ENCODE measurements around the gene GADL1. TPM values are rescaled to one million over a fixed set of nuclear protein-coding genes. Genes with fewer than 3 reads are reported as not detected.
A peak's percentile ranks its signal among the peaks of the same experiment; 100 is the strongest.

GADL1 gene
- total RNA-seq, 1 experiment from 2014 or later, result 0.02 TPM

DNA sequence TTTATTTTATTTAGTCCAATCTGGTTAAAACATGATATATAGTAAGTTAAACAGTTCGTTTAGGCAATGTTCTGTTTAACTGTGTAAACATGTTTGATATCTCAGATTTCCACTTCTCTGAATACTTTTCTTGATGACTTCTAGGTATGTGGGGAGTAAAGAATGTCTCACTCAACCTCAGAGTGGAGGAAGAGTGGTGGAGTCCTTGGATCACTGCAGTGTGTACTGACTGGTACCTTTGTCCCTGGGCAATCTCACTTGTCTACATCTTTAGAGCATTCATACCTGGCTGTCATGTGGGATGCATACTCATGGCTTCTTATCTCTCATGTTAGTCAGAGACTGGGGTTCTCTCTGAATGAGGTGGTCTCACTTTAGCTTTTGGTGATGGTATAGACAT lies 15.6 kb downstream of the GADL1 start:
- DNase-seq (ENCODE audit: low read depth), result no peak

DNA sequence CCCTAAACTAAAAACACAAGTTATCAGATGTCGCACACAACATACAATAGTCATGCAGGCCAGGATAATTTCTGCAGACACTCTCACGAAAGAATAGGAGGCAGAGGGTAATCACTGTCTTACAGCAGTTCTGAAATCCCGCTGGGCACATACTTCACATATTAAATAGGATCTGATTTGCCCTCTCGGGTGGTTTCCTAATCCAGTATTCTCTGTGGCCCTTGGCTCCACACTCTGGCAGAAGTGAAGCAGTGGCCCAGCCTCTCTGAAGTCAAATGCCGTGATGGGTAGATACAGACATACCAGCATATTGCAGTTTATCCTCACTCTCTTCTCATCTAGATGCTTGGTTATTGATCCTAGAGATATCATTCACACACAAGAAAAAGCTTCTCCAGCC lies 19.0 kb downstream of the GADL1 start:
- no peak for DNase-seq (ENCODE audit: low read depth)

DNA sequence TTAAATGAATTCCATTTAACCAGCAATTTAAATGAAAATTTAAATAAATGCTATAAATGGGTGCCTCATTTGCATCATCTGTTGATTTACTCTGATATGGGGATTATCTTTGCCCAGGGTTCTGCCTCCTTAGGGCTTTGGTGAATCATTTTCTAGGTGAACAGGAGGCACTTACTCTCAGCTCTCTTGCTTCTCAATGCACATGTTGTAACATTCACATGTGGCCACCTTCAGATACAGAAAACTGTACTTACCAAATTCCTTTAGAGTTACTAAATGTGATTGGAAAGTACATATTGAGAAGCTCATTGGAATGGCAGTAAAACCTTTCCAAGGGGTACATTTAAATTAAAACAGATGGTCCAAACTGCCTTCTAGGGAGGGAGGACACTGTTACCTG lies 20.8 kb downstream of the GADL1 start:
- no peak for DNase-seq (ENCODE audit: low read depth)

DNA sequence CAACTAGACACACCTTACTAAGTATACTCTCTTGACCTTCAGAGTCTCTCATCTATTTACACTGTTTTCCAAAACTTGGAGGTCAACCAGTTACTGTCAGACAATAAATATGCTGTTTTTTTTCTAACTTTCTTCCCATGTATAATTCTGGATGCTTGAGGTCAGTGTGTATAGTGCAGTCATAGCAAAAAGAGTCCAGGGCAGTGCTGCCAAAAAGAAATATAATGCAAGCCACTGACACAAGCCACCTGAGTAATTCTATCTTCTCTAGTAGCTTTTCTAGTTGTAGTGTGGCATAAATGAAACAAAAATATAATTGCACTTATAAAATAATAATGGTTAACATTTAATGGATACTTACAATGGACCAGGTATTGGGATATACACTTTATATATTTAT lies 21.6 kb downstream of the GADL1 start:
- DNase-seq (ENCODE audit: low read depth), result no peak

DNA sequence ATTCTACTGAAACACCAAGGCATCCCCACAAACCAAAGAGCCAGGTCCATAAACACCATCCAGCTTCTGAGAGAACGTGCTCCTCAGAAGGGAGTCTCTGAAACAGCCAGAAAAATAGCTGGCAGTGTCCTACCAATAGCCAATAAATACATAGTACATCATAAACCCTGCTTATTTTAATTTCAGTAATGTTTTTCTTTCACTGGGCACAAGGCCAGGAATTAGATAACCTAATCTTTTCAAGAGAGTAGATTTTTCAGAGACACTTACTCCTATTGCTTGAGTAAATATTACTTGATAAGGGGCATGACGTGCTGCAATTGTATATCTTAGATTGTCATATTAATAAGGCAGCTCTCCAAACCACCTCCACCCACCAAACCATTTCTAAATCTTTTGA lies 22.7 kb downstream of the GADL1 start:
- no peak for DNase-seq (ENCODE audit: low read depth)

DNA sequence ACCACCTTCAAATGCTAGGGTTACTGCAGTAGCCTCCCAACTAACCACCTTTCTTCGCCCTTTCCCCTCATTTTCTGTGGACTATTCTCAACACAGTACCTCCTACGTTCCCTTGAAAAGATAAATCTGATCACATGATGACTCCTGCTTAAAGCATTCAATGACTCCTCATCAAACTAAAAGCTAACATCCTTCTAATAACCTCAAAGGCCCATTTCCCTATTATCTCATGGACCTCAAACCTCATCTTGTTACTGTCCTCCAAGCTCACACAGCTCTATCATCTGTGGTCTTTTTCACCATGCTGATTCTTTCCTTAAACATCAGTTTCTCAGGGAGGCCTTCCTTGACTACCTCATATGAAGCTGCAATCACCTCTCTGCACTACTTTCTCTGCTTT lies 29.6 kb downstream of the GADL1 start:
- no peak for DNase-seq (ENCODE audit: low read depth)

DNA sequence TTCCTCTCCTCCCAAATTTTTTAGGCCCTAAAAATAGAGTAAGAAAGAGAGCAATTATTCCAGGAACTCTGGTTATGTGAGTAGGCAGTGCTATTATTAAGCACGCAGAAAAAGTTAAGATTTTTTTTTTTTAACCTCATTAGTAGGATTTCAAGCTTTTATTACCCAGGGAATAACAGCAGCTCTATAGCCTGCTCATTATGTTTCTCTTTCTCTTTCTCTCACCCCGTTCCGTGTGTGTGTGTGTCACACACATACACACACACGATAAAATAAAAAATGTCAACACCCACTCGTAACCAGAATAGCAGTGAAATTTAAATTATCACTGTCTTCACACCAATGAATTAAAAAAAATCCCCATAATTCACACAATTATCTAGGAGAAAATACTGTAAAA lies 30.3 kb downstream of the GADL1 start:
- DNase-seq (ENCODE audit: low read depth), result no peak

DNA sequence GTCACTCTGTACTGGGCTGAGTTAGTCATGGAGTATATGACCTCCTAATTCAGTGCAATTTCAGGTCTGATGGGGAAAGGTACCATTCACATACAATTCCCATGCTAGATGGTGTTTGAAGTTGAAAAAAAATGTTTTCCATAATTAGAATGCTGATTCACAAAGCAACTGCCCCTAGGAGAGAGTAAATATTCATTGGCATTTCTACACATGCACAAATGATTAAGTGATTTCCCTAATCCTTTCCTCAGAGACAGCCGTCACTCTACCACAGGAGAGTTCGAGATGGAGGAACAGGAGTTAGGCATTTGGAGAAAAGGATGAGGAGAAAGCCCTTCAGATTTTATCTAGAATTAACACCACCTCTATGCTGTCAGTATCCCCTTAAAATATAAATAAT lies 32.5 kb downstream of the GADL1 start:
- DNase-seq (ENCODE audit: low read depth), result no peak

DNA sequence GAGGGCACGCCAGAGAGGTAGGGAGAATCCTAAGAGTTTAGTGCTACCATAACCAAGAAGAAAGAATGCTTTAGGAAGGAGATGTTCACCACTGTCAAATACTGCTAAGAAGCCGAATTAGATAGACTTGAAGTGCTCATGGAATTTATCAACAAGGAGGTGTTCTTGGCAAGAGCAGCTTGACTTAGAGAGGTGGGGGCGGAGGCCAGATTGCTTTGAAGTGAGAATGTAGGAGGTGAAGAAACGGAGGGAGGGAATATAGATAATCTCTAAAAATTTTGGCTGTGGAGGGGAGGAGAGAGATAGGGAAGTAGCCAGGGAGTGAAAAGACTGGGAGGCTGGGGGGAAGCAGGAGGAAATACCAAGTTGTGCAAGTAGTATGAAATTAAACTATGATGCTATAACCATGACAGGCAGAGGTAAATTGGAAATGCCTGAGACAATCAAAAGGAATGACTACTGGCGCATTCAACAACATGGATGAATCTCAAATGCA lies 35.5 kb downstream of the GADL1 start:
- no peak for DNase-seq (ENCODE audit: low read depth)

DNA sequence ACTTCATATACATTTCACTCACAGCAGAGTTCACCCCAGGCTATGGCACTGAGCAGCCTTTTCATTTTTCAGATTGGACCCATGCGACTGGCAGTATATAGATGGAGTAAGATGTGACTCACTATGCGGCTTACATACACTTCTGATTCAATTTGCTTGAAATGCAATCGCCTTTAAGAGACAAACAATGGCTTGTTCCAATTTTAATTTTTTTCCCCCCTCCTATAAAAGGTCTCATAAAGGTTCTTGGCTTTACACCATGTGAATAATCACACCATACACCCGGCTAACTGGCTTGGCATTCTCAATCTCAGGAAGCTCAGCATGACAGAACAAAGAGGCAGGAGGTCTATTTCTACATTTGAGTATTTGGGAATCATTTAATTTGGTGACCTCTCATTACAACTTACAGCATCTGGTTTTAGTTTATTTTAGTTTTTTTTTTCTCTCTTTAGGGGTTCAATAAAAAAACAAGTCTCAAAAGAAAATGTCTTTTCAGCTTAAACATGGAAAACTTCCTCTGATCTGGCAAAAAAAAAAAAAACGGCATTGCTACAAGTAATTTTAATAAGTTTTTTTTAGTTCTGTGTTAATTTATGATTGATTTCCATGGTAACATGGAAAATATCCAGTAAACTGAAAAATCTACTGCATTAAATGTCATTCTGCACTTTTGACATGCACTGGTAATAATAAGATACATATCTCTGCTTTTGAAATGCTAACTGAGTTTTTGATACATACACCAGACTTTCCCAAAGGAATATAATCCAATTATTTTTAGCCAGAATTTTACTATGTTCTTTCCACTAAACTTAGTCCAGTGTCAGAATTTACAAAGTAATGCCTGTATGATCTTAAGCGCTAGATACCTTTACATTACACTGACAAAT lies 38.8 kb downstream of the GADL1 start:
- peak; percentile 26 for DNase-seq (ENCODE audit: low read depth)

DNA sequence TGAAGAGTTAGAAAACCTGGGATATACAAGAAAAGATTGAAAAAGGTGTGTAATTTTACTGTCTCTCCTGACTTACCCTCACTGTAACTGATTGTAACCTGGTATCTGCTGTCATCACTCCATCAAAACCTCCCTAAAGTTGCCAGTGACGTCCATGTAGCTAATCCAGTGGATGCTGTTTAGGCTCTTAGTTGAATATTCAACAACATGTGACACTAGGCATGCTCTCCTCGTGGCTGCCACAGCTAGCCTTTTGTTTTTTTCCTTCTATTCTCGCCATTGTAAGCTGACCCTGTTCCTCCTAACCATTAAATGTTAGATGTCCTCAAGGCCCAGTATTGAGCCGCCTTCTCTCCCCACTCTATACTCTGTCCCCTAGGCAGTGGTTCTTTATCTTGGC lies 41.6 kb downstream of the GADL1 start:
- DNase-seq (ENCODE audit: low read depth), result no peak

DNA sequence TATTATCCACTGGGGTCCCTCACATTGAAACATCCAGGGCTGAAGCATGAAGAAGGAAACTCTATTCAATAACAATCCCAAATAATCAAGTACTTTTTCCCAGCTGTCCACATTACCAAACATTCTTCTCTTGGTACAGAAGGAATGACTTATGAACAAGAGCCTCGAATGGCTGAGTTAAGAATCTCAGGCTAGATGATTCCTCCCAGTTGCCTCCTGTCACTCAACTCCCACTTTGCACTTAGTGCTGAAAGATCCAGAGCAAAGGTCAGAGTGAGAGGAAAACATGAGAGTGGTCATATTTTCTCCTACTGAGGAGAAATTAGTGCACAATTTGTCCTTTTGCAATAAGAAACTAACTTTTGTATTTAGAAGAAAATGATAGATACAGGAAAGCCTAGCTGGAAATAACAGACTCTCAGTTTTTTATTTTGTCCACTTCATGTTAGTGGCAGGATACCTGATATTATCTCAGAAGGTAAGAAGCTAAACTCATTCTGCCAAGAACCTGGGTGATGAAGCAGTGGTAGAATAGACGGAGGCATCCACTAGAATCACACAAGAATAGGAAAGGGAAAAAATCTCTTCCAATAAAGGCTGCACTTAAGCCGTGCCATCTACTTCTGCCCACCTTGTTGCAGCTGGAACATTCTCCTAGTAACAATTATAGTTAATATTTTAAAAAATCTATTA lies 46.2 kb downstream of the GADL1 start:
- no peak for DNase-seq (ENCODE audit: low read depth)

DNA sequence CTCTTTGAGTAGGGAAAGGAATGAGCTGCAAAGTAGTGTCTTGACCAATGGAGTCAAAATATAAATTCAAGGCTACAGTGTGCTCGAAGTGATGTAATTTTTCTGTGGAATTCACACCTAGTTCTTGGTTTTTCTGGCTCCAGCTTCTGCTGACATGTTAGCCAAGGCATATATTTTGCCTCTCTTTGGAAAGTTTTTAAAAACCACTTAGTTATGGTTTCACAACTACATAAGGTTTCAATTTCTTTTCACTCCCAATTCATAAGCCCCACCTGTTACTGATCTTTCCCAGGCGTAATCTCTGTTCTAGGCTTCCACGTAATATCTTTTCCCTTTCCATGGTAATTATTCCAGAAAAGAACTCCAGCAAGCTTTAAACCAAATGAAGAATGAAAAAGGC lies 46.9 kb downstream of the GADL1 start:
- DNase-seq (ENCODE audit: low read depth), result no peak

DNA sequence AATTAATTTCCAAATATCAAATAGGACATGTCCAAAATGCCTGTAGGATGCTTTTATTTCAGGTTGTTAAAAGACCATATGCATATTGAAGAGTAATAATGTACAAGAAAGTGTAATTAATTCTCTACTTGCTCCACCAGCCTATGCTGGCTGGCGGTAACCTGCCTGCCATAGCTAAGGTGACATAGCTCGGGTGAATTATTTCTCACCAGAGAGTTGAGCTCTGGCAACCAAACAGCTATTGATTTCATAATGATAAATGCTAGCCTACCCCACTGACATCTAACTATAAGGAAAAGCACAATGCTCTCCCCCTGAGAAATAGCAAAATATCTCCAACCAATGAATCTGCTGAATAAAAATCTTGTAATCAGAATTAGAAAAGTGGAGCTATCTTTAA lies 48.9 kb downstream of the GADL1 start:
- no peak for DNase-seq (ENCODE audit: low read depth)

DNA sequence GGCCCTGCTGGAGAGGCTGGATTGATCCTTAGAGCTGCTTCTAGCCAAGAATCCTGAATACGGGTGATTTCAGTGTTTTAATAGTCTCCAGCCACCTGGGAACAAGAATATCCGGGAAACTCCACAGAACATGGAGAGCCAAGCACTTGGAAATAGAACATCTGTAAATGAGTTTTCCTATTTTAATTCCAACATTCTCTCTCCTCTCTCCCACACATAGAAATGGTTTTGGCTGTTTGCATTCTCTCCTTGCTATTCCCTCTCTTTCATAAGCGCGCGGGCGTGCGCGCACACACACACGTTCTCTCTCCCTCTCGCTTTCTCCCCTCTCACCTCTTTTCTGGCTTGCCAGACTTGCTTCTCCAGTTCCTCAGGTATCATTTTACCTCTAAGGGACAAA lies 50.6 kb downstream of the GADL1 start:
- DNase-seq (ENCODE audit: low read depth), result no peak

DNA sequence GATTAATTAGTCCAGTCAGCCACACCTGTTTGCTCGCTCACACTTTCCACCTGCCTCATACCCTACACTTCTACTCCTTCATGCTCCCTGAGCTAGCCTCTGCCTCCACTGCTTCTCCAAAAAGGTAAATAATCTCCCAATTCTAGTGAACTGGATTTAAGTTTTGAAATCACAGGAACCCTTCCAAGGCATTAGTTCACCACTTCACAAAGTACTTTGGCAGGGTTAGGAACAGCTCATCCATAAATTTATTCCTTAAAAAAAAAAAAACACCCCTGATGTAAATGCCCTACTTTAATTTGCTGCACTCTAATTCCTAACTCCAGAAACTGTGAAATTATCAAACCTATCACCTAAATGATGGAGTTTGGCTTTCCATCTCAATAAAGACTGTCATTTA lies 58.3 kb downstream of the GADL1 start:
- no peak for DNase-seq (ENCODE audit: low read depth)

DNA sequence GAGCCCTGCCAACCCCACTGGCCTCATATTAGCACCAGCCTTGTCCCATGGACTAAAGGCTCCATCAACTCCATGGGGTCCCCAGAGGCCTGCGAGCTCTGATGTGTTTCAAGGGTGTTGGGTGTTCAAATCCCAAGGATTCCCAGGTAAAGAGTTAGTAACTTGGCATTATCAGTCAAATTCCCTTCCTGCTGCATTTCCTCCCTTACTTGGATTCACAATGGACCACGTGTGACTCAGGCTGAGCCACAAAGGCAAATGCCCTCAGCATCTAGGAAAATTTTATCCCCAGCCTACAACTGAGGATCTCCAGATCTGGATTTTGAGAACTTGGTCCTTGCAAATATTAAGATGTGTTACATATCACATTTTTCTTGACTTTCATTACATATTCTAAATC lies 58.8 kb downstream of the GADL1 start:
- peak; percentile 27 for DNase-seq (ENCODE audit: low read depth)

DNA sequence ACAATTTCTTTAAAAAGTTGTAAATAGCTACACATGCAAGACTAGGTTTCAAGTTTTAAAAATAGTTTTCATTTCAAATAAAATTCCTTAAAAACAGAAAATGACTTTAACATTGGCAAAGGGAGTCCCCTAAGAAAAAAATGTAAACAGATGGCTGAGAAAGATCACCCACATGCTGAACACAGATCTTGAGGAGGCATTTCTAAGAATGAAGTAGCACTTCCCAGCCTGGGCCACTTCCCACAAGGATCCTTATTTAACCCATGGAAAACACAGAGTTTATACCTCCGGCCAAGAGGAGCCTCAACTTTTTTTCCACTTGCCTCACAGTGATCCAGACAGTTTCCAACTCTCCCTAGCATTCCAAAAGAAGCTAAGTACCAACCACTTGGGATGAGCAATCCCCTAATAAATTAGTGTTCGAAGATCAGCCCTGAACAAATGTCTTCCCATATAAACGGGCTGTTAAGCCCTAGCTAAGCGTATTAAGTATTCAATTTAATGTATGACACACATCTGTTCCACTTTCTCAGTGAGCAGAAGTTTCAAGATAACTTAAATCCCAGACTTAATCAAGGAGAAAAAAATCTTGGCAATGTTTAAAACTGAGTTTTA lies 61.4 kb downstream of the GADL1 start:
- no peak for DNase-seq (ENCODE audit: low read depth)

DNA sequence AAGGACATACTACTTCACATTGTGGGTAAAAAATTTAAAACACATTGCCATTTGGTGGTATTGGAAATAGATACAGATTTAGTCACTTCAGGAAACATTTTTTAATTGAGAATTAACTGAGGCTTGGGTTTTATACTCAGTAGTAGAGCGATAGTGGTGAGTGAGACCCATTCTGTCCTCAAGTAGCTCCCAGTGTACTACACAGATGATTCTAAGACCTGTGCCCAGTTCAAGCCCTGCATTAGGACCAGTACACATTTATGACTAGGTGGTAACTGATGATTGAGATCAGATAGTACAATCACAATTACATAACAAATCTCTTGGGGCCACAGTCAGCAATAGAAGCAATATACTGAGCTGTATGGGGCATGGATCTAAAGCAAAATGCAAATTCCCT lies 67.4 kb downstream of the GADL1 start:
- DNase-seq (ENCODE audit: low read depth), result no peak

DNA sequence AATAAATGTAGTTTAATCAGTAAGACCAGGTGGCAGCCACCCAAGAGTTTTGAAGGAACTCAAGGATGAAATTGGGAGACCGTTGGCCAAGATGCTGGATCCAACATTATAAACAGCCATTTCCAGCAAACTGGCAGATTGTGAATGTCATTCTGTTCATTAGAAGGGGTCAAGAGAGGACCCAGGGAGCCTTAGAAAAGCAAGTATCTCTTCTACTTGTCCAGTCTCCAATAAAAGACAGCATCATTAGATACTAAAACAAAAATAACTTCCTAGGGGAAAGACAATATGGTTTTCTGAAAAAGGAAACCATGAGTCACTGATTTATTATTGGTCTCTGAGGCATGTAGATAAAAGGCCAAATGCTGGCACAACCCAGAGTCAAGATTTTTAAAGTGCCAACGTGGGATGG lies 67.9 kb downstream of the GADL1 start:
- peak; percentile 52 for DNase-seq (ENCODE audit: low read depth)

DNA sequence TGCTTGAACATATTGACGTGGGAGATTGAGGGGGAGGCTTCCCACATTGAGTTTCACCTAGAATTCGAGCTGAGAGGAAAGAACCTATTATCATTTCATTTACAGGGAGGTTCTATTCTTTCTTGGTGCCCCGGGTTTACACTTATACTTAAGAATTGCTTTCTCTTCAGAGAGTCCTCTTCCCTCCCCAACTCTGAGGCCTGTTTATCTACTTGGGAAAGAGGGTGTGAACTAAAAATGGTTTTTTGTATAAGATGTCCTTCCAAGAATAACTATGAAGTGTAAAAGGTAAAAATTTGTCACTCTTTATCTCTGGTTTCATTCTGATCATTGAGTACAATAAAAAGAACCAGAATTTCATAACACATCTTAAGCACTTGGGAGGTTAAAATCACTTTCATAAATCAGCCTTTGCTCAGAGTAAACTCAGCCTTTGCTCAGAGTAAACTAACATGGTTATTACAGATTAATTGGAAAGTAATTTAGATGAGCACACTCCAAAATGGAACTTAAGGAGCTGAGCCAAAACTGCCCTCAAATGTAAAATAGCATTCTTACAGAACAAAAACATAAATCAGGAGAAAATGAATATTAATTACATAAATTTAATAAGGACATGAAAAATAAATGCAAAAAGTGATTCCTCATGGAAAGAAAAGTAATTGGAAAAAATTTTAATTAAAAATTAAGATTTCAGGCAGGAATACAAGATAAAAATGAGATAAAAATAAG lies 75.2 kb downstream of the GADL1 start:
- no peak for DNase-seq (ENCODE audit: low read depth)

DNA sequence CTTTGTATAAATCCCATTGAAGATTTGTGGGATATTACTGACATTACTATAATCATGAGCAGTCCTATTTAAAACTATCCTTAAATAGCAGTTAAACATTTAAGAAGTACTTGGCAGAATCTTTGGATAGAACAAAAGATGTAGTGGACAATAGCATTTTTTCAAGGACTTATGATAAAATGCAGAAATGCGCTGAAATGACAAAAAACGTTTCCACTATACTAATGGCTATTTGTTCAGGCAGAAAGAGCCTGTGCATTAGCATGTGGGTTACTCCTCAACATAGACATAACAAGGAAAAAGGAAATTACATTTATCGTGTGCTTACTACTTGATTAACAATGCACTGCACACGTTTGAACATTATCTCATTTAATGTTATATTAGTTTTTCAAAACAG lies 80.7 kb downstream of the GADL1 start:
- no peak for DNase-seq (ENCODE audit: low read depth)

All from HT1080 (cell line).